Endothelial cell of umbilical vein (primary cell): Measurements from ENCODE around the gene BPIFA3. TPM values are rescaled to one million over a fixed set of nuclear protein-coding genes. Genes with fewer than 3 reads are reported as not detected.

Experiments
- BruUV-seq: library from RNA; stranded (reverse); fragments of 400-500 nt; replicated peaks from 2 replicates; lab custom pipeline; 2021; lab: Mats Ljungman, UMichigan
- CTCF ChIA-PET: fragments of 300-600, 350-600 bp; sonication (Branson Sonifier 250); formaldehyde crosslinking; loops from one replicate; lab custom pipeline; 2021; ENCODE audit warnings: antibody characterized with exemption, inconsistent platforms; lab: Charles Lee
- POLR2A ChIA-PET: fragments of 300-600, 350-600 bp; sonication (Branson Sonifier 250); formaldehyde crosslinking; loops from one replicate; lab custom pipeline; 2021; ENCODE audit warnings: antibody characterized with exemption, inconsistent platforms; lab: Charles Lee
- DNase-seq: peaks from one replicate; pipeline ENCODE4 v3.0.0-alpha.2; 2011; ENCODE audit warnings: low read depth, low spot score
- FAIRE-seq: peaks from 2 replicates; lab custom pipeline; 2011; peaks lifted over from hg19 to GRCh38; lab: Jason Lieb, UNC
- H2AFZ ChIP-seq: 2 replicates; pipeline ENCODE4 v1.6.0; 2012; ENCODE audit warnings: low read depth, low read length, control low read depth, inconsistent platforms
- H3K27ac ChIP-seq: 2 replicates; pipeline ENCODE4 v1.5.1; 2011; ENCODE audit warnings: low read depth, mild to moderate bottlenecking, control low read depth, low read length, moderate library complexity; ENCODE audit not compliant: insufficient read depth
- H3K27me3 ChIP-seq, 2 experiments: 2 replicates each; pipeline versions ENCODE4 v1.6.0 to v1.6.1; 2011; ENCODE audit warnings: low read length in 2 of 2, mixed read lengths in 1 of 2; ENCODE audit not compliant: control insufficient read depth in 2 of 2, insufficient read depth in 2 of 2
- H3K36me3 ChIP-seq, 2 experiments: 2 replicates in 1 of 2; 3 replicates in 1 of 2; pipeline ENCODE4 v1.5.1; 2011; ENCODE audit warnings: low read length in 2 of 2, mild to moderate bottlenecking in 1 of 2, moderate library complexity in 1 of 2; ENCODE audit not compliant: control insufficient read depth in 2 of 2, insufficient read depth in 2 of 2; ENCODE audit errors: extremely low read depth in 1 of 2
- H3K4me1 ChIP-seq: 3 replicates; pipeline ENCODE4 v1.5.1; 2011; ENCODE audit warnings: mild to moderate bottlenecking, low read length; ENCODE audit not compliant: control insufficient read depth, insufficient read depth; ENCODE audit errors: extremely low read depth
- H3K4me2 ChIP-seq: 2 replicates; pipeline ENCODE4 v1.6.1; 2011; ENCODE audit warnings: low read length, control low read depth, mixed read lengths; ENCODE audit not compliant: insufficient read depth
- H3K4me3 ChIP-seq, 3 experiments: fragments of 200-600 bp in 1 of 3; sonication (generic), shearing (Covaris generic) in 1 of 3; replicated peaks in 1 of 3; 2 replicates each; pipeline ENCODE4 v1.5.1; 2011 to 2016; ENCODE audit warnings: control low read depth in 3 of 3, low read length in 3 of 3, mild to moderate bottlenecking in 2 of 3, inconsistent platforms in 1 of 3, low read depth in 1 of 3, moderate library complexity in 1 of 3; ENCODE audit not compliant: insufficient read depth in 1 of 3
- H3K79me2 ChIP-seq: 2 replicates; pipeline ENCODE4 v1.6.0; 2012; ENCODE audit warnings: low read length, inconsistent platforms; ENCODE audit not compliant: control insufficient read depth, insufficient read depth
- H3K9ac ChIP-seq: replicated peaks from 2 replicates; pipeline ENCODE3; 2011; ENCODE audit warnings: low read length, control low read depth; ENCODE audit not compliant: insufficient read depth; ENCODE audit errors: extremely low read depth
- H3K9me1 ChIP-seq: replicated peaks from 3 replicates; pipeline ENCODE4 v1.6.0; 2011; ENCODE audit warnings: mild to moderate bottlenecking, low read length; ENCODE audit not compliant: control insufficient read depth, insufficient read depth; ENCODE audit errors: extremely low read depth
- H3K9me3 ChIP-seq: replicated peaks from 2 replicates; pipeline ENCODE4 v1.5.1; 2012; ENCODE audit warnings: low read length, inconsistent platforms; ENCODE audit not compliant: control insufficient read depth, insufficient read depth
- H4K20me1 ChIP-seq: replicated peaks from 2 replicates; pipeline ENCODE3; 2011; ENCODE audit warnings: mild to moderate bottlenecking, low read length; ENCODE audit not compliant: control insufficient read depth, insufficient read depth; ENCODE audit errors: extremely low read depth
- CTCF ChIP-seq, 2 donors: IDR thresholded peaks; 1 replicate in 1 of 2; 2 replicates in 1 of 2; pipeline ENCODE4 v1.5.1; 2011; ENCODE audit warnings: low read length in 2 of 2, mild to moderate bottlenecking in 2 of 2, moderate library complexity in 2 of 2, control low read depth in 1 of 2, inconsistent platforms in 1 of 2, low read depth in 1 of 2; ENCODE audit not compliant: insufficient read depth in 1 of 2; ENCODE audit errors: extremely low read depth in 1 of 2
- EZH2 ChIP-seq: IDR thresholded peaks from 2 replicates; pipeline ENCODE4 v1.6.1; 2012; ENCODE audit warnings: borderline replicate concordance, low read depth, mild to moderate bottlenecking, moderate library complexity, low read length, inconsistent platforms; ENCODE audit not compliant: severe bottlenecking
- FOS ChIP-seq: IDR thresholded peaks from 2 replicates; pipeline ENCODE4 v1.6.1; 2011; ENCODE audit warnings: mild to moderate bottlenecking, low read length, moderate library complexity, borderline replicate concordance; ENCODE audit not compliant: insufficient read depth
- GATA2 ChIP-seq: IDR thresholded peaks from 2 replicates; pipeline ENCODE4 v1.7.0; 2011; ENCODE audit warnings: low read depth, mild to moderate bottlenecking, moderate library complexity, mixed read lengths, low read length; ENCODE audit not compliant: insufficient read length, insufficient read depth
- JUN ChIP-seq: IDR thresholded peaks from 2 replicates; pipeline ENCODE4 v1.6.1; 2011; ENCODE audit warnings: borderline replicate concordance, low read depth; ENCODE audit not compliant: insufficient read length, insufficient read depth
- MYC ChIP-seq: IDR thresholded peaks from one replicate; pipeline ENCODE4 v1.6.1; 2011; ENCODE audit warnings: mild to moderate bottlenecking, low read depth, low read length
- POLR2A ChIP-seq: IDR thresholded peaks from 2 replicates; pipeline ENCODE4 v1.6.1; 2012; ENCODE audit warnings: low read depth, mild to moderate bottlenecking, control low read depth, low read length
- POLR2AphosphoS5 ChIP-seq: IDR thresholded peaks from 2 replicates; pipeline ENCODE4 v1.6.1; 2012; ENCODE audit warnings: low read depth, mild to moderate bottlenecking, control low read depth, low read length, moderate library complexity; ENCODE audit not compliant: insufficient read depth
- dilution Hi-C: fragments of 300-500 bp; cut with MboI; formaldehyde crosslinking; loops from one replicate; pipeline ENCODE4 v1.15.0; 2019; ENCODE audit warnings: low sequenced_read_pairs; ENCODE audit not compliant: extremely low pct_ligation_motif_present
- intact Hi-C: fragments of 100-400 bp; cut with micrococcal nuclease; formaldehyde crosslinking; loops from one replicate; pipeline ENCODE4 v1.10.0; 2022
- polyA plus RNA-seq, 4 experiments: library from polyadenylated mRNA; depleted of rRNA in 3 of 4; stranded (reverse) in 3 of 4; unstranded in 1 of 4; fragments of >200 nt; gene quantifications; 2 replicates each; pipeline versions ENCODE4 v1.2.1 to v1.2.3, GENCODE V29; 2011 to 2012; ENCODE audit warnings: missing spikeins in 1 of 4
- total RNA-seq: library from RNA; stranded (reverse); gene quantifications from 2 replicates; pipeline ENCODE4 v1.2.3, GENCODE V29; 2021
- TF ChIP-seq, protein P1 (sequence below): IDR thresholded peaks from 2 replicates; pipeline ENCODE4 v1.6.1; 2011; ENCODE audit not compliant: insufficient read depth, insufficient read length

BPIFA3 gene
- total and polyA plus RNA-seq, 2 donors (not counting 3 experiments of a cell fraction or from before 2014, with no cell fraction given): not detected

- TF ChIP-seq, protein P1, sequence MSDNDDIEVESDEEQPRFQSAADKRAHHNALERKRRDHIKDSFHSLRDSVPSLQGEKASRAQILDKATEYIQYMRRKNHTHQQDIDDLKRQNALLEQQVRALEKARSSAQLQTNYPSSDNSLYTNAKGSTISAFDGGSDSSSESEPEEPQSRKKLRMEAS: no peak
- no peak for TF ChIP-seq EZH2
- TF ChIP-seq JUN: no peak
- no peak for TF ChIP-seq FOS
- no peak for TF ChIP-seq MYC
- no peak for TF ChIP-seq POLR2AphosphoS5
- TF ChIP-seq GATA2: no peak
- no peak for TF ChIP-seq POLR2A
- TF ChIP-seq CTCF (IDR thresholded peaks at IDR 0.05; ENCODE audit: extremely low read depth in 1 of 2, insufficient read depth in 1 of 2, low read depth in 1 of 2, low read length in 2 of 2): no peak
- POLR2A ChIA-PET: no interaction called here
- Histone ChIP-seq H3K9me3 (no peaks in the 10 kb centered on the region), H3K27me3 (no peaks in the 10 kb centered on the region), H2AFZ (no peak within 1 kb of the TSS), H3K4me2 (no peak within 1 kb of the TSS), H3K9ac (no peak within 1 kb of the TSS), H3K4me1 (no peaks in the 10 kb centered on the region), H3K9me1 (no peaks in the 10 kb centered on the region), H3K79me2 (no peaks in the 10 kb centered on the region), H3K27ac (no peak within 1 kb of the TSS), H4K20me1 (no peaks in the 10 kb centered on the region), H3K4me3 (no peak within 1 kb of the TSS), H3K36me3 (no peaks in the 10 kb centered on the region)
- BruUV-seq: no TSS peak
- CTCF ChIA-PET: no interaction called here
- DNase-seq: no peak
- dilution Hi-C loops: no loop called here
- no peak for FAIRE-seq
- intact Hi-C loops: no loop called here
Measured at GRCh38 chr20:33167859-33168258, 49.3 kb upstream of the BPIFA3 start, which contains the start of gene BPIFA2. BPIFA2 (plus strand) TSS chr20:33168159; CDS start chr20:33169146, 987 bp downstream.
